SK-N-SH treated with all-trans-retinoic acid at 6 μM for 48 hours (cell line): ENCODE measurements around the gene ABCA1.

ENCODE experiments used
- GLIS3 ChIP-seq: fragments of 250-450 bp; sonication (Bioruptor Pico); IDR thresholded peaks from 2 replicates; pipeline ENCODE4 v1.5.0; 2020; ENCODE audit warnings: mild to moderate bottlenecking, moderate library complexity
- PPARA ChIP-seq: fragments of 250-450 bp; sonication (Bioruptor Pico); IDR thresholded peaks from 2 replicates; pipeline ENCODE4 v1.5.0; 2020; ENCODE audit warnings: mild to moderate bottlenecking, borderline replicate concordance
- ZC3H10 ChIP-seq: fragments of 250-450 bp; sonication (Bioruptor Pico); IDR thresholded peaks from 2 replicates; pipeline ENCODE4 v1.5.1; 2021; ENCODE audit warnings: mild to moderate bottlenecking, moderate library complexity
- TF ChIP-seq, protein P1 (sequence below): fragments of 250-450 bp; sonication (Bioruptor Pico); IDR thresholded peaks from 2 replicates; pipeline ENCODE4 v1.5.1; 2020; ENCODE audit warnings: low read depth, mild to moderate bottlenecking, moderate library complexity

DNA sequence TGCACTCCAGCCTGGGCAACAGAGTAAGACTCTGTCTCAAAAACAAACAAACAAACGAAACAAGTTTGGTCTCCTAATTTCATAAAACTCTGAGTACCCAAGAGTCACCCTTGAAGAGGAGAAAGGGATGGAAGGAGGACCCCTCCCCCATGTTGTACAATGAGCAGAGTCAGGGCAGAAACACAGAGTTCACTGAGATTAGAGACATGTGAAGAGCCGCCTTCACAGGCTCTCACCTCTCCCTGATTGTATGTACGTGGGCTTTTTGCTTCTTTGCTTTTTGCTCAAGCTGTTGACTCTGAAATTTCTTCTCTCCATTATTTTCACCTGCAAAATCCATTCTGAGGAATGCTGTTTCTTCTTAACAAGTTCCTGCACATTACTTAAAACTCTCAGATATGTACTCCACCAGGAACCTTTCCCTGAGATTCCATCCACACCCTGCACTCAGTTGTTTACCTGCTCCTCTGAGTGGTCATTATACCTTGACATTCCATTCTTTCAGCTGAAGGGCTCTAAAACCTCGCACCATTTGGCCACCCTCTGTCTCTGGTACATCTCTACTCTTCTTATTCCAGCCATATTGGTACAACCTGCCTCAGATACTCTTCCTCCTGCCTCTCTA, 44.4 kb upstream of the ABCA1 start:
- TF ChIP-seq, protein P1, sequence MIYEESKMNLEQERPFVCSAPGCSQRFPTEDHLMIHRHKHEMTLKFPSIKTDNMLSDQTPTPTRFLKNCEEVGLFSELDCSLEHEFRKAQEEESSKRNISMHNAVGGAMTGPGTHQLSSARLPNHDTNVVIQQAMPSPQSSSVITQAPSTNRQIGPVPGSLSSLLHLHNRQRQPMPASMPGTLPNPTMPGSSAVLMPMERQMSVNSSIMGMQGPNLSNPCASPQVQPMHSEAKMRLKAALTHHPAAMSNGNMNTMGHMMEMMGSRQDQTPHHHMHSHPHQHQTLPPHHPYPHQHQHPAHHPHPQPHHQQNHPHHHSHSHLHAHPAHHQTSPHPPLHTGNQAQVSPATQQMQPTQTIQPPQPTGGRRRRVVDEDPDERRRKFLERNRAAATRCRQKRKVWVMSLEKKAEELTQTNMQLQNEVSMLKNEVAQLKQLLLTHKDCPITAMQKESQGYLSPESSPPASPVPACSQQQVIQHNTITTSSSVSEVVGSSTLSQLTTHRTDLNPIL (CRISPR knock-in tag) = no peak
- TF ChIP-seq PPARA (CRISPR knock-in tag) = no peak
- no peak for TF ChIP-seq GLIS3 (CRISPR knock-in tag)
- no peak for TF ChIP-seq ZC3H10
